Activated CD8-positive, alpha-beta T cell treated with anti-CD3 and anti-CD28 coated beads for 36 hours (primary cell): Measurements from ENCODE around the gene ARHGAP44. TPM values are rescaled to one million over a fixed set of nuclear protein-coding genes. Genes with fewer than 3 reads are reported as not detected.

ENCODE experiments used
- ATAC-seq: fragments of 200-7000 bp; cut with Tn5 transposase; one replicate; pipeline ENCODE4 v1.10.0; 2021; ENCODE audit warnings: mild to moderate bottlenecking, moderate library complexity
- CTCF ChIA-PET: fragments of 350-600 bp; sonication (Branson Sonifier 250); formaldehyde crosslinking; loops from one replicate; lab custom pipeline; 2021; ENCODE audit warnings: antibody characterized with exemption; lab: Charles Lee
- POLR2A ChIA-PET: fragments of 350-600 bp; sonication (Branson Sonifier 250); formaldehyde crosslinking; loops from one replicate; lab custom pipeline; 2021; ENCODE audit warnings: antibody characterized with exemption; lab: Charles Lee
- DNase-seq: peaks from one replicate; pipeline ENCODE4 v3.0.0-alpha.2; 2020
- H3K27ac Mint-ChIP-seq: one replicate; pipeline ENCODE4 v1.8.0; 2021; ENCODE audit warnings: mild to moderate bottlenecking, mixed read lengths
- H3K27me3 Mint-ChIP-seq: one replicate; pipeline ENCODE4 v1.8.0; 2021; ENCODE audit warnings: mixed read lengths
- H3K36me3 Mint-ChIP-seq: one replicate; pipeline ENCODE4 v1.8.0; 2021; ENCODE audit warnings: low read depth, mixed read lengths
- H3K4me1 Mint-ChIP-seq: one replicate; pipeline ENCODE4 v1.8.0; 2021; ENCODE audit warnings: low read depth, mixed read lengths
- H3K4me3 Mint-ChIP-seq: one replicate; pipeline ENCODE4 v1.8.0; 2021; ENCODE audit warnings: mild to moderate bottlenecking, moderate library complexity, mixed read lengths
- H3K9me3 Mint-ChIP-seq: one replicate; pipeline ENCODE4 v1.8.0; 2021; ENCODE audit warnings: mixed read lengths
- CTCF ChIP-seq: fragments of 200-600 bp; IDR thresholded peaks from one replicate; pipeline ENCODE4 v1.8.0; 2022; ENCODE audit warnings: antibody characterized with exemption, mild to moderate bottlenecking
- intact Hi-C: fragments of 100-400 bp; cut with micrococcal nuclease; formaldehyde crosslinking; loops from one replicate; pipeline ENCODE4 v1.10.0; 2022
- total RNA-seq, 2 experiments: library from RNA; stranded (reverse); gene quantifications; one replicate each; pipeline ENCODE4 v1.2.3, GENCODE V29; 2021

ARHGAP44 gene
- total RNA-seq, 2 experiments from 2014 or later: 0.22 to 0.50 TPM

DNA sequence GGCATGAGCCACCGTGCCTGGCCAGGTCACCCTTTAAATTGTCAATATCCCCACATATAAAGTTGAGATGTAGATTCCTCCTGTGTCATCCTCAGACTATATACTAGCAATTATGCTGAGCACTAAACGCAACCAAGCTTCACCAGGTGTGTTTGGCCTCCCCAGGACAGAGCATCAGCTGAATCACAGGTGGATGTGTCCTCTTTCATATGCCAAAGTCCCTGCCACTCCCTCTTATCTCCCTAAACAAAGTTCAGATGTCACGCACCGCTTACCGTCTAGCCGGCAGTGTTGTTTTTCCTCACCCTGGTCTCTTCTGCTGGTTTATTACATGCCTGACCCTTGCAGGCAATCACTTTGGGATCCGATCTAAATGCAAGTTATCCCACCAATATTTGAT, 43.8 kb upstream of the ARHGAP44 start:
- H3K36me3 Mint-ChIP-seq: no peaks in the 10 kb centered on the region
- H3K27me3 Mint-ChIP-seq: peaks cover 4% of the 10 kb centered on the region
- POLR2A ChIA-PET: no interaction called here
- CTCF ChIA-PET: no interaction called here
- no peak for TF ChIP-seq CTCF
- ATAC-seq: no peak
- intact Hi-C loops: no loop called here
- no peak for DNase-seq
- no peak overlapping the region for H3K27ac Mint-ChIP-seq
- no peaks in the 10 kb centered on the region for H3K4me1 Mint-ChIP-seq
- H3K9me3 Mint-ChIP-seq: peaks cover 2% of the 10 kb centered on the region
- H3K4me3 Mint-ChIP-seq: no peak overlapping the region

DNA sequence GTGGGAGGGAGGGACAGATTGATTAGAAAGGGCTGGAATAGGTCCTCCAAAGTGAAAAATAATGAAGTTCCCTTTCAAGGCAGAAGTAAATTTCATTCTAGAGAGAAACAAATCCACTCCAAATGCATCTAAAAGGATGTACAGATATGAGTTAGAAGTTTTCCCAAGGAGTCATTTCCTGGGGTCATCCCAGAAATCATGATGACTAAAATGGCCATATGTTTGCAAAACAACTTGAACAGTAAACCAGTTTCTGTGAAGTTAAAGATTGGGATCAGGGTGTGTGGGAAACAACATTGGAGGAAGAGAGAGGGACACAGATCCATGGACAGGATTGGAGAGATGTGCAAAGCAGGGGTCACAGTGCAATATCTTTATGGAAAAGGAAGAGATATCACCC, 32.5 kb upstream of the ARHGAP44 start:
- DNase-seq: no peak
- Mint-ChIP-seq H3K4me3 (no peak overlapping the region), H3K27me3 (no peaks in the 10 kb centered on the region), H3K9me3 (no peaks in the 10 kb centered on the region), H3K27ac (no peak overlapping the region), H3K4me1 (no peaks in the 10 kb centered on the region), H3K36me3 (no peaks in the 10 kb centered on the region)
- no peak for ATAC-seq
- no peak for TF ChIP-seq CTCF
- POLR2A ChIA-PET: no interaction called here
- intact Hi-C loops: no loop called here
- CTCF ChIA-PET: no interaction called here

DNA sequence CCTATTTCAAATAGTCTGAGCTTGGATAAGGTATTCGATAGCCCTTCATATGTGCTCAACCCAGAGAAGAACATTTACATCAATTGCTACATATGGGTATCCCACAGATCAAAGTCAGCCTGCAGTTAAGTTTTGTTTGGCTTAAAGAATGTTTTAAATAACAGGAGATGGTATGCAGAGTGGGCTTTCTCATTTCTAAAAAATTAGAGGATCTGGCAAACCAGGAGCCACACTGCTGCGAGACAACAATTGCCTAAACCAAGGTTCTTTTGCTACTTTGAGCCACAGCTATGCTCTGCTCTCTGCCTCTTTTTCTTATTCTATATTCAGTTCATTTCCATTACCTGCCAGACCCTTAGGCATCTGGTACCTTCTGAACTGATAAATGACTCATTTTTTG, 30.2 kb upstream of the ARHGAP44 start:
- no peak for TF ChIP-seq CTCF
- ChIA-PET POLR2A (no interaction called here), CTCF (no interaction called here)
- Mint-ChIP-seq H3K9me3 (peaks cover 5% of the 10 kb centered on the region), H3K4me1 (no peaks in the 10 kb centered on the region), H3K27ac (no peak overlapping the region), H3K27me3 (no peaks in the 10 kb centered on the region), H3K4me3 (no peak overlapping the region), H3K36me3 (no peaks in the 10 kb centered on the region)
- DNase-seq (no peak), ATAC-seq (no peak)
- intact Hi-C loops: no loop called here

DNA sequence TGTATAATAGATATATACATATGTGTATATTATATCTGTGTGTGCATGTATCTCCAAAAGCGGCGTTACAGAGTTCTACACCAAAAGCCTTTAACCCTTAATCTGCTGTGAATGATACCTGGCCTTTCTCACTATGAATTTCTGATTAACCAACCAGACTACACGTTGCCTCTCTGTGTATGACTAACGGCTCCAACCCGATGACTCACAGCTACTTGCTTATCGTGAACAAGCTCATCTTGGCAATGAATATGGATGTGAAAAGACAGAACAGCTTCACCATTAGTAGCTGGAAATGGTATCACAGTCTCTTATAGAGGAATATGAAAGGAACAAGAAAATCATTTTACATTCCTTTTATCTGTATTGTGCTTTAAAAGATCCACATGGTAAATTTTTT, 23.8 kb upstream of the ARHGAP44 start:
- DNase-seq: no peak
- TF ChIP-seq CTCF: no peak
- Mint-ChIP-seq H3K4me1 (no peaks in the 10 kb centered on the region), H3K9me3 (peaks cover 5% of the 10 kb centered on the region), H3K4me3 (no peak overlapping the region), H3K36me3 (no peaks in the 10 kb centered on the region), H3K27me3 (no peaks in the 10 kb centered on the region), H3K27ac (no peak overlapping the region)
- intact Hi-C loops: no loop called here
- ATAC-seq: no peak
- ChIA-PET CTCF (no interaction called here), POLR2A (no interaction called here)

- DNase-seq (no peak), ATAC-seq (no peak)
- POLR2A ChIA-PET: no interaction called here
- no peaks in the 10 kb centered on the region for H3K4me1 Mint-ChIP-seq
- no peak overlapping the region for H3K27ac Mint-ChIP-seq
- H3K9me3 Mint-ChIP-seq: no peaks in the 10 kb centered on the region
- TF ChIP-seq CTCF: no peak
- CTCF ChIA-PET: no interaction called here
- intact Hi-C loops: no loop called here
- no peaks in the 10 kb centered on the region for H3K27me3 Mint-ChIP-seq
- no peaks in the 10 kb centered on the region for H3K36me3 Mint-ChIP-seq
- no peak overlapping the region for H3K4me3 Mint-ChIP-seq
Observed at GRCh38 chr17:12768255-12768654, 21.0 kb upstream of the ARHGAP44 start.
